Measurements from ENCODE around the gene MYO9B. TPM values are rescaled to one million over a fixed set of nuclear protein-coding genes. Genes with fewer than 3 reads are reported as not detected.
"Not testable (repeated sequence)": the region's sequence is repeated elsewhere in the genome, so short reads cannot be mapped to it uniquely, and the experiment has no call there.

Gene MYO9B
- total RNA-seq, 1 donor from 2014 or later = 94.3 TPM

DNA sequence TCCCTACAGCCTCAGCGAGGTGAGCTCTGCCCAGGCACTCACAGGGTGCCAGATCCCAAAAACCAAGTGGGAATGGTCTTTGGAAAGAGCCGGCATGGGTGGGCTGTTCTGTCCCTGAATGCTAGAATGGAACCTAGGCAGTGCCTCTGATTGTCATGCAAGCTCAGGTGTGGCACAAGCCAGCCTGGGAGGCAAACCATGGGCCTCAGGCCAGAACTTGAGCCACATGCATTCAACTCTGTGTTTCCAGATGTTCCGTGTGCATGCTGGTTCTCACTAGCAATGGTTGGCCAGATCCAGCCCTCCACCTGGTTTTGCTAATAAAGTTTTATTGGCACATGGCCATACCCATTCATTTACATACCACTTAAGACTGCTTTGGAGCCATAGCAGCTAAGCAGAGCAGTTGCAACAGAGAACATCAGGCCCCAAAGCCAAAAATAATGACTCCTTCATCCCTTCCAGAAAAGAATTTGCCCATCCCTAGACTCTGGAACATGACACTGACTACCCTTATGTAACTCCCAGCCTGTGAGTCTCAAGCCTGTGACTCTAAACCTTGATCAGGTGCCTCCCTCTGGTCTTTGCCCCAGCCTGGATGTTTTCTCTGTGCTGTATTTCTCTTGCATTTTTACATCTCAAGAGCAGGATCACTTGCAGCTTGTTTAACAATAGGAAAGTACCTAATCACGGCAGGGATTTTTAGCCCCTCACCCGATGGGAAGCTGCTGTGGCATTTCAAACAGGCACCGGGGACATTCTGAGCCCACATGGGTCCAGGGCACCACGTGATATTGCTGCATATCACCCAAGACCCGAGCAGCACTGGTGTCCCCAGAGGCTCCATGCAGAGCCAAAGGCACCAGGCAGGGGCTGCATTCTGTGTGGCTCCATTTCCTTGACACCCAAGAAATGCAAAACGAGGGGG is 84.2 kb downstream of the MYO9B start:
- DNase-seq (ENCODE audit: extremely low spot score, unreplicated experiment) = no peak
- H3K36me3 Mint-ChIP-seq (ENCODE audit: unreplicated experiment) = peaks cover 40% of the 10 kb centered on the region
- TF ChIP-seq, protein P1, sequence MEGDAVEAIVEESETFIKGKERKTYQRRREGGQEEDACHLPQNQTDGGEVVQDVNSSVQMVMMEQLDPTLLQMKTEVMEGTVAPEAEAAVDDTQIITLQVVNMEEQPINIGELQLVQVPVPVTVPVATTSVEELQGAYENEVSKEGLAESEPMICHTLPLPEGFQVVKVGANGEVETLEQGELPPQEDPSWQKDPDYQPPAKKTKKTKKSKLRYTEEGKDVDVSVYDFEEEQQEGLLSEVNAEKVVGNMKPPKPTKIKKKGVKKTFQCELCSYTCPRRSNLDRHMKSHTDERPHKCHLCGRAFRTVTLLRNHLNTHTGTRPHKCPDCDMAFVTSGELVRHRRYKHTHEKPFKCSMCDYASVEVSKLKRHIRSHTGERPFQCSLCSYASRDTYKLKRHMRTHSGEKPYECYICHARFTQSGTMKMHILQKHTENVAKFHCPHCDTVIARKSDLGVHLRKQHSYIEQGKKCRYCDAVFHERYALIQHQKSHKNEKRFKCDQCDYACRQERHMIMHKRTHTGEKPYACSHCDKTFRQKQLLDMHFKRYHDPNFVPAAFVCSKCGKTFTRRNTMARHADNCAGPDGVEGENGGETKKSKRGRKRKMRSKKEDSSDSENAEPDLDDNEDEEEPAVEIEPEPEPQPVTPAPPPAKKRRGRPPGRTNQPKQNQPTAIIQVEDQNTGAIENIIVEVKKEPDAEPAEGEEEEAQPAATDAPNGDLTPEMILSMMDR (IDR thresholded peaks at IDR 0.05) = no peak
- no peaks in the 10 kb centered on the region for H3K27me3 Mint-ChIP-seq (ENCODE audit: unreplicated experiment)
- no peaks in the 10 kb centered on the region for H3K4me1 Mint-ChIP-seq (ENCODE audit: unreplicated experiment)
- no peak overlapping the region for H3K4me3 Mint-ChIP-seq (ENCODE audit: unreplicated experiment)
- no peak overlapping the region for H3K27ac Mint-ChIP-seq (ENCODE audit: unreplicated experiment)
- peaks cover 9% of the 10 kb centered on the region for H3K9me3 Mint-ChIP-seq (ENCODE audit: unreplicated experiment)

DNA sequence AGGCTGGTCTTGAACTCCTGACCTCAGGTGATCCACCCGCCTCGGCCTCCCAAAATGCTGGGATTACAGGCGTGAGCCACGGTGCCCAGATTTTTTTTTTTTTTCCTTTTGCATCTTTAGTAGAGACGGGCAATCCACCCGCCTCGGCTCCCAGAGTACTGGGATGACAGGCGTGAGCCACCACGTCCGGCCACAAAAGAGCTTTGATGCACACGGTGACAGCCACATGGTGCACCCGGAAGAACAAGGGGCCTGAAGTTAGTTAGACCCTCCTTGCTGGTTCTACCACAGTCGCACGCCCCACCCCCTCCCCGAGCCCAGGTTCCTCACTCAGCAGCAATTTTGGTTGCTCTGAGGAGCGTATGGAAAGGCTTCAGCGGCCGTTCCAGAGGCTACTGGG is 85.3 kb downstream of the MYO9B start:
- no peak for DNase-seq (ENCODE audit: extremely low spot score, unreplicated experiment)
- H3K27ac Mint-ChIP-seq (ENCODE audit: unreplicated experiment) = no peak overlapping the region
- H3K4me3 Mint-ChIP-seq (ENCODE audit: unreplicated experiment) = no peak overlapping the region
- no peaks in the 10 kb centered on the region for H3K4me1 Mint-ChIP-seq (ENCODE audit: unreplicated experiment)
- H3K9me3 Mint-ChIP-seq (ENCODE audit: unreplicated experiment) = peaks cover 9% of the 10 kb centered on the region
- peaks cover 40% of the 10 kb centered on the region for H3K36me3 Mint-ChIP-seq (ENCODE audit: unreplicated experiment)
- no peaks in the 10 kb centered on the region for H3K27me3 Mint-ChIP-seq (ENCODE audit: unreplicated experiment)
- TF ChIP-seq, protein P1 (IDR thresholded peaks at IDR 0.05) = no peak

DNA sequence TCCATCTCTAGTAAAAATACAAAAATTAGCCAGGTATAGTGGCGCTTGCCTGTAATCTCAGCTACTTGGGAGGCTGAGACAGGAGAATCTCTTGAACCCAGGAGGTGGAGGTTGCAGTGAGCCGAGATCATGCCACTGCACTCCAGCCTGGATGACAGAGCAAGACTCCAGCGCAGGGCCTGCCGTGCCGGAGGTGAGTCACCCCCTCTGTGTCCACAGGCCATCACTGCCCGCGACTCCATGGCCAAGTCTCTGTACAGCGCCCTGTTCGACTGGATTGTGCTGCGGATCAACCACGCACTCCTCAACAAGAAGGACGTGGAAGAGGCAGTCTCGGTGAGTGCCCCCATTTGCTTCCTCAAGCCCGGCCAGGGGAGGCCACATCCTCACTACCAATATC is 86.6 kb downstream of the MYO9B start:
- DNase-seq (ENCODE audit: extremely low spot score, unreplicated experiment); H3K4me3 Mint-ChIP-seq (ENCODE audit: unreplicated experiment): not testable (repeated sequence)

GRCh38 chr19:17162580-17162979 is 87.0 kb downstream of the MYO9B start:
- Mint-ChIP-seq H3K4me1 (ENCODE audit: unreplicated experiment) (no peaks in the 10 kb centered on the region), H3K27ac (ENCODE audit: unreplicated experiment) (no peak overlapping the region), H3K27me3 (ENCODE audit: unreplicated experiment) (no peaks in the 10 kb centered on the region), H3K9me3 (ENCODE audit: unreplicated experiment) (peaks cover 9% of the 10 kb centered on the region), H3K36me3 (ENCODE audit: unreplicated experiment) (peaks cover 36% of the 10 kb centered on the region), H3K4me3 (ENCODE audit: unreplicated experiment) (no peak overlapping the region)
- DNase-seq (ENCODE audit: extremely low spot score, unreplicated experiment) = no peak
- TF ChIP-seq, protein P1 (IDR thresholded peaks at IDR 0.05) = no peak

More for the DNA sequence above, 86.6 kb downstream of the MYO9B start:
- not testable (repeated sequence) for H3K9me3 Mint-ChIP-seq (ENCODE audit: unreplicated experiment); H3K27me3 Mint-ChIP-seq (ENCODE audit: unreplicated experiment); H3K27ac Mint-ChIP-seq (ENCODE audit: unreplicated experiment); H3K4me1 Mint-ChIP-seq (ENCODE audit: unreplicated experiment)
- H3K36me3 Mint-ChIP-seq (ENCODE audit: unreplicated experiment) = peaks cover 37% of the 10 kb centered on the region

GRCh38 chr19:17163652-17164051 is 88.1 kb downstream of the MYO9B start:
- Mint-ChIP-seq H3K9me3 (ENCODE audit: unreplicated experiment) (peaks cover 9% of the 10 kb centered on the region), H3K4me3 (ENCODE audit: unreplicated experiment) (no peak overlapping the region), H3K27ac (ENCODE audit: unreplicated experiment) (no peak overlapping the region), H3K4me1 (ENCODE audit: unreplicated experiment) (no peaks in the 10 kb centered on the region), H3K27me3 (ENCODE audit: unreplicated experiment) (no peaks in the 10 kb centered on the region), H3K36me3 (ENCODE audit: unreplicated experiment) (peaks cover 42% of the 10 kb centered on the region)
- no peak for DNase-seq (ENCODE audit: extremely low spot score, unreplicated experiment)
- TF ChIP-seq, protein P1 (IDR thresholded peaks at IDR 0.05) = no peak
